GM12878 (cell line): ENCODE data around the gene GALNT12.

ENCODE experiments used
- EGR1 ChIP-seq, 2 experiments: IDR thresholded peaks; 1 replicate in 1 of 2; 2 replicates in 1 of 2; pipeline ENCODE4 v1.6.1; 2011 to 2012; ENCODE audit warnings: low read depth in 2 of 2, low read length in 2 of 2, borderline replicate concordance in 1 of 2, mild to moderate bottlenecking in 1 of 2, moderate library complexity in 1 of 2
- GABPA ChIP-seq: IDR thresholded peaks from 2 replicates; pipeline ENCODE4 v1.6.1; 2014; ENCODE audit warnings: antibody characterized with exemption, low read depth, mild to moderate bottlenecking, inconsistent platforms
- MYC ChIP-seq: IDR thresholded peaks from 2 replicates; pipeline ENCODE4 v1.6.1; 2011; ENCODE audit warnings: mild to moderate bottlenecking, low read length, moderate library complexity, inconsistent platforms; ENCODE audit not compliant: insufficient read depth, insufficient replicate concordance, insufficient read length, severe bottlenecking
- POLR2A ChIP-seq: IDR thresholded peaks from 2 replicates; pipeline ENCODE4 v1.6.1; 2011; ENCODE audit warnings: low read depth, mild to moderate bottlenecking, low read length
- POLR2AphosphoS5 ChIP-seq: IDR thresholded peaks from 2 replicates; pipeline ENCODE4 v1.6.1; 2011; ENCODE audit warnings: mild to moderate bottlenecking, low read length, inconsistent platforms
- RCOR1 ChIP-seq: conservative IDR thresholded peaks from 2 replicates; pipeline ENCODE4 v1.6.1; 2012; ENCODE audit warnings: low read depth, low read length, improper control_type of control experiment
- TF ChIP-seq, protein P1 (sequence below): IDR thresholded peaks from 2 replicates; pipeline ENCODE4 v1.6.1; 2012; ENCODE audit warnings: low read depth, low read length, improper control_type of control experiment
- TF ChIP-seq, protein P2 (sequence below): IDR thresholded peaks from 2 replicates; pipeline ENCODE4 v1.6.1; 2012; ENCODE audit warnings: low read depth, low read length, improper control_type of control experiment
- TF ChIP-seq, protein P3 (sequence below): fragments of 450-650 bp; IDR thresholded peaks from 2 replicates; pipeline ENCODE4 v1.6.1; 2018; ENCODE audit warnings: mild to moderate bottlenecking, low read depth, moderate library complexity; ENCODE audit not compliant: partially characterized antibody
- TF ChIP-seq, protein P4 (sequence below), 3 experiments: IDR thresholded peaks in 2 of 3; conservative IDR thresholded peaks in 1 of 3; 2 replicates each; pipeline ENCODE4 v1.5.1; 2011; ENCODE audit warnings: low read depth in 3 of 3, low read length in 3 of 3, mild to moderate bottlenecking in 3 of 3, control low read depth in 2 of 3, moderate library complexity in 2 of 3, inconsistent platforms in 1 of 3, mixed read lengths in 1 of 3; ENCODE audit not compliant: control insufficient read depth in 2 of 3, insufficient read depth in 1 of 3; ENCODE audit errors: extremely low read depth in 1 of 3
- TF ChIP-seq, protein P5 (sequence below): fragments of 450-650 bp; IDR thresholded peaks from 2 replicates; pipeline ENCODE4 v1.6.1; 2018; ENCODE audit warnings: borderline replicate concordance, mild to moderate bottlenecking; ENCODE audit not compliant: partially characterized antibody
- TF ChIP-seq, protein P6 (sequence below): IDR thresholded peaks from 2 replicates; pipeline ENCODE4 v1.6.1; 2011; ENCODE audit warnings: low read depth, mild to moderate bottlenecking, low read length, moderate library complexity, borderline replicate concordance; ENCODE audit errors: extremely low read depth
- TF ChIP-seq, protein P7 (sequence below): fragments of 450-650 bp; IDR thresholded peaks from 2 replicates; pipeline ENCODE4 v1.6.1; 2016; ENCODE audit warnings: mild to moderate bottlenecking

DNA sequence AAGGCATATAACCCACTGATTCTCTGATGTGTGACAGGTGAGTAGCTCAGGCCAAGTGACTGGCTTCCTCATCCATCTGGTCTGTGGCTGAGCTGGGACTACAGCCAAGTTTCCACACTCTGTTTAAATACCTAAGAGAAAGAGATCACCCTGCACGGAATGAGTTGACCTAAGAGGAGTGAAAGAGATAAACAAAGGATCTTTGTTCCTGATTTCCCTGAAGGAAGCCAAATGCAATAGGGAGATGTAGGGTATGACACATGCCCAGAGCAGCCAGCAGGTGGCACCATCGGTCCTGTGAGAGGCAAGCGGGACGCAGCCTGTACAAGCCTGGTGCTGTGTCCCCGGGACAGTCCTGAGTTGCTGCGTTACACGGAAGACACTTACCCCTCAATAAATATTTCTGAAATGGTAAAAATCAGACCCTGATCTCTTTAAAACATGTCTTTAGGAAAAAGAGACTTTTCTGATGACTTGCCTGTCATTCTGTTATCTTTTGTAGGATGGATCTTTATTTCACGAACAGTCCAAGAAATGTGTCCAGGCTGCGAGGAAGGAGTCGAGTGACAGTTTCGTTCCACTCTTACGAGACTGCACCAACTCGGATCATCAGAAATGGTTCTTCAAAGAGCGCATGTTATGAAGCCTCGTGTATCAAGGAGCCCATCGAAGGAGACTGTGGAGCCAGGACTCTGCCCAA lies 41.1 kb downstream of the GALNT12 start:
- TF ChIP-seq RCOR1 (no peak), POLR2A (no peak), EGR1 (IDR thresholded peaks at IDR 0.05; ENCODE audit: borderline replicate concordance in 1 of 2, low read depth in 2 of 2, low read length in 2 of 2) (no peak), GABPA (no peak), MYC (no peak), POLR2AphosphoS5 (no peak)
- TF ChIP-seq, protein P1, sequence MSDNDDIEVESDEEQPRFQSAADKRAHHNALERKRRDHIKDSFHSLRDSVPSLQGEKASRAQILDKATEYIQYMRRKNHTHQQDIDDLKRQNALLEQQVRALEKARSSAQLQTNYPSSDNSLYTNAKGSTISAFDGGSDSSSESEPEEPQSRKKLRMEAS, result no peak
- TF ChIP-seq, protein P2, sequence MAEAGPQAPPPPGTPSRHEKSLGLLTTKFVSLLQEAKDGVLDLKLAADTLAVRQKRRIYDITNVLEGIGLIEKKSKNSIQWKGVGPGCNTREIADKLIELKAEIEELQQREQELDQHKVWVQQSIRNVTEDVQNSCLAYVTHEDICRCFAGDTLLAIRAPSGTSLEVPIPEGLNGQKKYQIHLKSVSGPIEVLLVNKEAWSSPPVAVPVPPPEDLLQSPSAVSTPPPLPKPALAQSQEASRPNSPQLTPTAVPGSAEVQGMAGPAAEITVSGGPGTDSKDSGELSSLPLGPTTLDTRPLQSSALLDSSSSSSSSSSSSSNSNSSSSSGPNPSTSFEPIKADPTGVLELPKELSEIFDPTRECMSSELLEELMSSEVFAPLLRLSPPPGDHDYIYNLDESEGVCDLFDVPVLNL, result no peak
- TF ChIP-seq, protein P3, sequence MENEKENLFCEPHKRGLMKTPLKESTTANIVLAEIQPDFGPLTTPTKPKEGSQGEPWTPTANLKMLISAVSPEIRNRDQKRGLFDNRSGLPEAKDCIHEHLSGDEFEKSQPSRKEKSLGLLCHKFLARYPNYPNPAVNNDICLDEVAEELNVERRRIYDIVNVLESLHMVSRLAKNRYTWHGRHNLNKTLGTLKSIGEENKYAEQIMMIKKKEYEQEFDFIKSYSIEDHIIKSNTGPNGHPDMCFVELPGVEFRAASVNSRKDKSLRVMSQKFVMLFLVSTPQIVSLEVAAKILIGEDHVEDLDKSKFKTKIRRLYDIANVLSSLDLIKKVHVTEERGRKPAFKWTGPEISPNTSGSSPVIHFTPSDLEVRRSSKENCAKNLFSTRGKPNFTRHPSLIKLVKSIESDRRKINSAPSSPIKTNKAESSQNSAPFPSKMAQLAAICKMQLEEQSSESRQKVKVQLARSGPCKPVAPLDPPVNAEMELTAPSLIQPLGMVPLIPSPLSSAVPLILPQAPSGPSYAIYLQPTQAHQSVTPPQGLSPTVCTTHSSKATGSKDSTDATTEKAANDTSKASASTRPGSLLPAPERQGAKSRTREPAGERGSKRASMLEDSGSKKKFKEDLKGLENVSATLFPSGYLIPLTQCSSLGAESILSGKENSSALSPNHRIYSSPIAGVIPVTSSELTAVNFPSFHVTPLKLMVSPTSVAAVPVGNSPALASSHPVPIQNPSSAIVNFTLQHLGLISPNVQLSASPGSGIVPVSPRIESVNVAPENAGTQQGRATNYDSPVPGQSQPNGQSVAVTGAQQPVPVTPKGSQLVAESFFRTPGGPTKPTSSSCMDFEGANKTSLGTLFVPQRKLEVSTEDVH, result no peak
- TF ChIP-seq, protein P4, sequence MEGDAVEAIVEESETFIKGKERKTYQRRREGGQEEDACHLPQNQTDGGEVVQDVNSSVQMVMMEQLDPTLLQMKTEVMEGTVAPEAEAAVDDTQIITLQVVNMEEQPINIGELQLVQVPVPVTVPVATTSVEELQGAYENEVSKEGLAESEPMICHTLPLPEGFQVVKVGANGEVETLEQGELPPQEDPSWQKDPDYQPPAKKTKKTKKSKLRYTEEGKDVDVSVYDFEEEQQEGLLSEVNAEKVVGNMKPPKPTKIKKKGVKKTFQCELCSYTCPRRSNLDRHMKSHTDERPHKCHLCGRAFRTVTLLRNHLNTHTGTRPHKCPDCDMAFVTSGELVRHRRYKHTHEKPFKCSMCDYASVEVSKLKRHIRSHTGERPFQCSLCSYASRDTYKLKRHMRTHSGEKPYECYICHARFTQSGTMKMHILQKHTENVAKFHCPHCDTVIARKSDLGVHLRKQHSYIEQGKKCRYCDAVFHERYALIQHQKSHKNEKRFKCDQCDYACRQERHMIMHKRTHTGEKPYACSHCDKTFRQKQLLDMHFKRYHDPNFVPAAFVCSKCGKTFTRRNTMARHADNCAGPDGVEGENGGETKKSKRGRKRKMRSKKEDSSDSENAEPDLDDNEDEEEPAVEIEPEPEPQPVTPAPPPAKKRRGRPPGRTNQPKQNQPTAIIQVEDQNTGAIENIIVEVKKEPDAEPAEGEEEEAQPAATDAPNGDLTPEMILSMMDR (IDR thresholded peaks at IDR 0.05 in 2 of 3, conservative IDR thresholded peaks at IDR 0.05 in 1 of 3; ENCODE audit: control insufficient read depth in 2 of 3, extremely low read depth in 1 of 3, insufficient read depth in 1 of 3, low read depth in 3 of 3, low read length in 3 of 3), result peak; percentile 90 to 96 (median 94)
- TF ChIP-seq, protein P5, sequence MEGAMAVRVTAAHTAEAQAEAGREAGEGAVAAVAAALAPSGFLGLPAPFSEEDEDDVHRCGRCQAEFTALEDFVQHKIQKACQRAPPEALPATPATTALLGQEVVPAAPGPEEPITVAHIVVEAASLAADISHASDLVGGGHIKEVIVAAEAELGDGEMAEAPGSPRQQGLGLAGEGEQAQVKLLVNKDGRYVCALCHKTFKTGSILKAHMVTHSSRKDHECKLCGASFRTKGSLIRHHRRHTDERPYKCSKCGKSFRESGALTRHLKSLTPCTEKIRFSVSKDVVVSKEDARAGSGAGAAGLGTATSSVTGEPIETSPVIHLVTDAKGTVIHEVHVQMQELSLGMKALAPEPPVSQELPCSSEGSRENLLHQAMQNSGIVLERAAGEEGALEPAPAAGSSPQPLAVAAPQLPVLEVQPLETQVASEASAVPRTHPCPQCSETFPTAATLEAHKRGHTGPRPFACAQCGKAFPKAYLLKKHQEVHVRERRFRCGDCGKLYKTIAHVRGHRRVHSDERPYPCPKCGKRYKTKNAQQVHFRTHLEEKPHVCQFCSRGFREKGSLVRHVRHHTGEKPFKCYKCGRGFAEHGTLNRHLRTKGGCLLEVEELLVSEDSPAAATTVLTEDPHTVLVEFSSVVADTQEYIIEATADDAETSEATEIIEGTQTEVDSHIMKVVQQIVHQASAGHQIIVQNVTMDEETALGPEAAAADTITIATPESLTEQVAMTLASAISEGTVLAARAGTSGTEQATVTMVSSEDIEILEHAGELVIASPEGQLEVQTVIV, result no peak
- TF ChIP-seq, protein P6, sequence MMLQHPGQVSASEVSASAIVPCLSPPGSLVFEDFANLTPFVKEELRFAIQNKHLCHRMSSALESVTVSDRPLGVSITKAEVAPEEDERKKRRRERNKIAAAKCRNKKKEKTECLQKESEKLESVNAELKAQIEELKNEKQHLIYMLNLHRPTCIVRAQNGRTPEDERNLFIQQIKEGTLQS, result no peak
- TF ChIP-seq, protein P7, sequence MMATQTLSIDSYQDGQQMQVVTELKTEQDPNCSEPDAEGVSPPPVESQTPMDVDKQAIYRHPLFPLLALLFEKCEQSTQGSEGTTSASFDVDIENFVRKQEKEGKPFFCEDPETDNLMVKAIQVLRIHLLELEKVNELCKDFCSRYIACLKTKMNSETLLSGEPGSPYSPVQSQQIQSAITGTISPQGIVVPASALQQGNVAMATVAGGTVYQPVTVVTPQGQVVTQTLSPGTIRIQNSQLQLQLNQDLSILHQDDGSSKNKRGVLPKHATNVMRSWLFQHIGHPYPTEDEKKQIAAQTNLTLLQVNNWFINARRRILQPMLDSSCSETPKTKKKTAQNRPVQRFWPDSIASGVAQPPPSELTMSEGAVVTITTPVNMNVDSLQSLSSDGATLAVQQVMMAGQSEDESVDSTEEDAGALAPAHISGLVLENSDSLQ, result no peak
